H1 (cell line): Measurements from ENCODE around the gene EIF2AK2. TPM values are rescaled to one million over a fixed set of nuclear protein-coding genes. Genes with fewer than 3 reads are reported as not detected.

Source experiments
- CEBPB ChIP-seq: IDR thresholded peaks from 2 replicates; pipeline ENCODE4 v1.6.1; 2012; ENCODE audit warnings: low read depth, low read length
- CTCF ChIP-seq, 3 experiments: IDR thresholded peaks; 1 replicate in 2 of 3; 2 replicates in 1 of 3; pipeline versions ENCODE4 v1.5.1 to v1.6.1; 2011; ENCODE audit warnings: low read length in 3 of 3, mild to moderate bottlenecking in 3 of 3, inconsistent platforms in 2 of 3, low read depth in 1 of 3, moderate library complexity in 1 of 3; ENCODE audit not compliant: insufficient read depth in 1 of 3; ENCODE audit errors: control extremely low read depth in 1 of 3
- JUND ChIP-seq: IDR thresholded peaks from 2 replicates; pipeline ENCODE4 v1.6.1; 2011; ENCODE audit warnings: mild to moderate bottlenecking, improper control_type of control experiment, low read length
- KDM5A ChIP-seq: fragments of 200-600 bp; IDR thresholded peaks from 2 replicates; pipeline ENCODE4 v1.7.1; 2012; ENCODE audit warnings: mild to moderate bottlenecking, low read length, inconsistent platforms, mixed read lengths
- MAX ChIP-seq: IDR thresholded peaks from 2 replicates; pipeline ENCODE4 v1.6.1; 2012; ENCODE audit warnings: inconsistent platforms
- NANOG ChIP-seq: IDR thresholded peaks from 2 replicates; pipeline ENCODE4 v1.6.1; 2011; ENCODE audit warnings: low read length, low read depth, mild to moderate bottlenecking, inconsistent platforms; ENCODE audit not compliant: insufficient read depth, poor library complexity, severe bottlenecking
- POU5F1 ChIP-seq: IDR thresholded peaks from 2 replicates; pipeline ENCODE4 v1.6.1; 2011; ENCODE audit warnings: low read depth, mild to moderate bottlenecking, low read length, moderate library complexity
- SIN3A ChIP-seq, 2 experiments: IDR thresholded peaks in 1 of 2; conservative IDR thresholded peaks in 1 of 2; 2 replicates each; pipeline ENCODE4 v1.6.1; 2011 to 2012; ENCODE audit warnings: low read length in 2 of 2, improper control_type of control experiment in 1 of 2, low read depth in 1 of 2, mild to moderate bottlenecking in 1 of 2
- polyA plus RNA-seq, 7 experiments: library from polyadenylated mRNA; depleted of rRNA in 3 of 7; stranded (reverse) in 5 of 7; unstranded in 2 of 7; fragments of >200 nt in 5 of 7; fragments of 200-250 nt in 2 of 7; gene quantifications; 1 replicate in 5 of 7; 2 replicates in 1 of 7; 4 replicates in 1 of 7; pipeline versions ENCODE4 v1.2.1 to v1.2.3, GENCODE V29; 2011 to 2013; ENCODE audit warnings: missing spikeins in 2 of 7, mixed read lengths in 2 of 7
- total RNA-seq: library from RNA; stranded (reverse); fragmentation: NEBNext Ultra II Directional; extraction: Animal tissue kit (Norgen Biotek cat#: 25700); gene quantifications from 2 replicates; pipeline ENCODE4 v1.2.1, GENCODE V29; 2021

The EIF2AK2 gene
- total and polyA plus RNA-seq, 2 of the 8 experiments (the other 6 are each of a cell fraction or from before 2014, with no cell fraction given), result 13.1 to 46.9 TPM

- TF ChIP-seq CTCF (IDR thresholded peaks at IDR 0.05; ENCODE audit: control extremely low read depth in 1 of 3, insufficient read depth in 1 of 3, low read depth in 1 of 3, low read length in 3 of 3) (no peak), CEBPB (no peak), JUND (no peak), MAX (no peak), SIN3A (conservative IDR thresholded peaks at IDR 0.05 in 1 of 2, IDR thresholded peaks at IDR 0.05 in 1 of 2; ENCODE audit: low read depth in 1 of 2, low read length in 2 of 2) (no peak), NANOG (no peak), KDM5A (no peak), POU5F1 (no peak)
- TF ChIP-seq, all 59 proteins: peak for 0
Measured at GRCh38 chr2:37068686-37069085, 88.1 kb downstream of the EIF2AK2 start (continued).
